ENCODE data around the gene ADI1.

- no peak for TF ChIP-seq CTCF (IDR thresholded peaks at IDR 0.05)
- TF ChIP-seq POLR2A (IDR thresholded peaks at IDR 0.05), result no peak
Observed at GRCh38 chr2:3476321-3476984, 42.9 kb downstream of the ADI1 start.

Measured in adrenal gland (tissue), 5 donors.